ENCODE data around the gene ARL8B. TPM values are rescaled to one million over a fixed set of nuclear protein-coding genes. Genes with fewer than 3 reads are reported as not detected.

ARL8B gene
- total RNA-seq, 1 experiment from 2014 or later = 29.0 TPM

DNA sequence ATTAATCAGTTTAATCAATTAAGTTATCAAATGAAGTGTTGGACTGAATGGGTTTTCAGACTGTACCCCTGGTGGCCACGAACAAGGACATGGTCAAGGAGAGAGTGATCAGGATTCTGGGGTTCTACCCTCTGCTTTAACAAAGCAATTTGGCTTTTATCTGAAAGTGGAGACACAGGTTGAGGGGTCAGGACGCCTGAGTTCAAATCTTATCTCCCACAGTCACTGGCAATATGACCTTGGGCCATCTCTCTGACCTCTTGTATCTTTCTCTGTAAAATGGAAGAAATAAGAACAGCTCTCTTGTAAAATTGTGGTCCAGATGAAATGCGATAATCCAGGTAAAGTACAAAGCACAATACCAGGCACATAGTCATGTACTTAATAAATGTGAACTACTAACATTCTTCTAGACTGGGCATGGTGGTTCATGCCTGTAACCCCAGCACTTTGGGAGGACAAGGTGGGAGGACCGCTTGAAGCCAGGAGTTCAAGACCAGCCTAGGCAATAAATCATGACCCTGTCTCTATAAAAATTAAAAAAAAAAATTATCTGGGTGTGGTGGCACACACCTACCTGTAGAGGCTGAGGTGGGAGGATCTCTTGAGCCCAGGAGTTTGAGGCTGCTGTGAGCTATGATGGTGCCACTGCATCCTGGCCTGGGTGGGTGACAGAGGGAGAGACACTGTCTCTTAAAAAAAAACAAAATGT lies 48.6 kb upstream of the ARL8B start:
- Histone ChIP-seq H4K5ac (ENCODE audit: insufficient read length, low read depth, low read length) (no peak overlapping the region), H2BK5ac (ENCODE audit: insufficient read length, low read length) (no peak overlapping the region), H3K23ac (ENCODE audit: insufficient read length, low read depth, low read length) (no peak overlapping the region), H4K8ac (replicated peaks; ENCODE audit: insufficient read length, low read depth, low read length) (no peak overlapping the region), H2BK15ac (ENCODE audit: low read depth, low read length) (no peak overlapping the region), H3K4me1 (ENCODE audit: insufficient read depth, low read length) (no peaks in the 10 kb centered on the region), H3K4ac (ENCODE audit: low read depth, low read length) (no peak overlapping the region), H2BK20ac (ENCODE audit: low read depth, low read length, poor library complexity, severe bottlenecking) (no peak overlapping the region), H3K4me2 (ENCODE audit: insufficient read depth, insufficient read length, low read length) (no peak overlapping the region), H3K27me3 (ENCODE audit: insufficient read depth, low read length) (no peaks in the 10 kb centered on the region), H3K9me3 (ENCODE audit: control insufficient read depth, low read depth, low read length) (no peaks in the 10 kb centered on the region), H3T11ph (ENCODE audit: low read length) (no peak overlapping the region), H2BK12ac (ENCODE audit: insufficient read length, low read depth, low read length) (no peak overlapping the region), H4K20me1 (ENCODE audit: control insufficient read depth, insufficient read depth, insufficient read length) (no peaks in the 10 kb centered on the region), H3K27ac (ENCODE audit: insufficient read length, low read depth, low read length) (no peak overlapping the region), H2BK120ac (ENCODE audit: low read depth, low read length, poor library complexity, severe bottlenecking) (no peak overlapping the region), H2AK5ac (ENCODE audit: insufficient read length, low read length) (no peak overlapping the region), H4K91ac (ENCODE audit: insufficient read length, low read depth, low read length) (no peak overlapping the region), H3K23me2 (ENCODE audit: insufficient read length, low read depth, low read length, poor library complexity, severe bottlenecking) (no peaks in the 10 kb centered on the region), H3K18ac (ENCODE audit: insufficient read length, low read depth, low read length) (no peak overlapping the region), H3K9ac (ENCODE audit: extremely low read depth, insufficient read length, low read length) (no peak overlapping the region), H2AFZ (ENCODE audit: low read length) (no peak overlapping the region), H3K56ac (ENCODE audit: insufficient read length, low read depth, low read length) (no peak overlapping the region), H3K14ac (ENCODE audit: insufficient read depth, low read length) (no peak overlapping the region), H3K79me2 (ENCODE audit: insufficient read depth, low read length) (no peaks in the 10 kb centered on the region), H3K79me1 (ENCODE audit: insufficient read depth, low read depth, low read length, poor library complexity, severe bottlenecking) (no peaks in the 10 kb centered on the region)
- H3K9me3 Mint-ChIP-seq = no peaks in the 10 kb centered on the region
- H3K4me3 Mint-ChIP-seq = no peak overlapping the region
- H3K27ac Mint-ChIP-seq = no peak overlapping the region
- TF ChIP-seq, protein P1, sequence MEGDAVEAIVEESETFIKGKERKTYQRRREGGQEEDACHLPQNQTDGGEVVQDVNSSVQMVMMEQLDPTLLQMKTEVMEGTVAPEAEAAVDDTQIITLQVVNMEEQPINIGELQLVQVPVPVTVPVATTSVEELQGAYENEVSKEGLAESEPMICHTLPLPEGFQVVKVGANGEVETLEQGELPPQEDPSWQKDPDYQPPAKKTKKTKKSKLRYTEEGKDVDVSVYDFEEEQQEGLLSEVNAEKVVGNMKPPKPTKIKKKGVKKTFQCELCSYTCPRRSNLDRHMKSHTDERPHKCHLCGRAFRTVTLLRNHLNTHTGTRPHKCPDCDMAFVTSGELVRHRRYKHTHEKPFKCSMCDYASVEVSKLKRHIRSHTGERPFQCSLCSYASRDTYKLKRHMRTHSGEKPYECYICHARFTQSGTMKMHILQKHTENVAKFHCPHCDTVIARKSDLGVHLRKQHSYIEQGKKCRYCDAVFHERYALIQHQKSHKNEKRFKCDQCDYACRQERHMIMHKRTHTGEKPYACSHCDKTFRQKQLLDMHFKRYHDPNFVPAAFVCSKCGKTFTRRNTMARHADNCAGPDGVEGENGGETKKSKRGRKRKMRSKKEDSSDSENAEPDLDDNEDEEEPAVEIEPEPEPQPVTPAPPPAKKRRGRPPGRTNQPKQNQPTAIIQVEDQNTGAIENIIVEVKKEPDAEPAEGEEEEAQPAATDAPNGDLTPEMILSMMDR (conservative IDR thresholded peaks at IDR 0.05) = no peak
- no CpG with 5 or more reads among the region's 4 CpGs for WGBS (ENCODE audit: extremely low coverage, insufficient read length, low lambda C conversion rate)
- H3K36me3 Mint-ChIP-seq (ENCODE audit: insufficient read depth in 1 of 3, low read depth in 3 of 3) = no peaks in the 10 kb centered on the region
- DNase-seq = no peak
- H3K4me1 Mint-ChIP-seq = no peaks in the 10 kb centered on the region
- H3K27me3 Mint-ChIP-seq (ENCODE audit: low read depth) = peaks cover 5% of the 10 kb centered on the region
